Glutamatergic neuron (in vitro differentiated cells): ENCODE measurements around the gene CELF1. TPM values are rescaled to one million over a fixed set of nuclear protein-coding genes. Genes with fewer than 3 reads are reported as not detected.

Experiments
- DNase-seq: peaks from one replicate; pipeline ENCODE4 v3.0.0; 2022
- H3K27ac Mint-ChIP-seq: one replicate; pipeline ENCODE4 v1.8.0; 2020; ENCODE audit warnings: mild to moderate bottlenecking, mixed read lengths, inconsistent platforms; ENCODE audit not compliant: unreplicated experiment
- H3K27me3 Mint-ChIP-seq: one replicate; pipeline ENCODE4 v1.8.0; 2020; ENCODE audit warnings: mild to moderate bottlenecking, moderate library complexity, mixed read lengths, inconsistent platforms; ENCODE audit not compliant: unreplicated experiment
- H3K36me3 Mint-ChIP-seq: one replicate; pipeline ENCODE4 v1.8.0; 2020; ENCODE audit warnings: mild to moderate bottlenecking, mixed read lengths, inconsistent platforms; ENCODE audit not compliant: unreplicated experiment
- H3K4me1 Mint-ChIP-seq: one replicate; pipeline ENCODE4 v1.8.0; 2020; ENCODE audit warnings: mild to moderate bottlenecking, low read depth, mixed read lengths, inconsistent platforms; ENCODE audit not compliant: unreplicated experiment
- H3K4me3 Mint-ChIP-seq: one replicate; pipeline ENCODE4 v1.8.0; 2020; ENCODE audit warnings: mild to moderate bottlenecking, mixed read lengths, inconsistent platforms; ENCODE audit not compliant: unreplicated experiment
- H3K9me3 Mint-ChIP-seq: one replicate; pipeline ENCODE4 v1.8.0; 2020; ENCODE audit warnings: mild to moderate bottlenecking, moderate library complexity, mixed read lengths, inconsistent platforms; ENCODE audit not compliant: unreplicated experiment
- CTCF ChIP-seq: fragments of 200-600 bp; sonication (generic); IDR thresholded peaks from one replicate; pipeline ENCODE4 v1.5.0; 2021; ENCODE audit not compliant: partially characterized antibody, unreplicated experiment
- total RNA-seq: library from RNA; stranded (reverse); fragmentation: NEBNext Ultra II Directional; extraction: Animal tissue kit (Norgen Biotek cat#: 25700); gene quantifications from one replicate; pipeline ENCODE4 v1.2.1, GENCODE V29; 2021; ENCODE audit not compliant: unreplicated experiment

Gene CELF1
- total RNA-seq, 1 donor from 2014 or later = 261 TPM

- peaks cover 2% of the 10 kb centered on the region for H3K27me3 Mint-ChIP-seq
- no peak overlapping the region for H3K4me3 Mint-ChIP-seq
Measured at GRCh38 chr11:47539681-47540039, 13.3 kb downstream of the CELF1 start.

GRCh38 chr11:47538741-47539565 is 14.0 kb downstream of the CELF1 start:
- peaks cover 2% of the 10 kb centered on the region for H3K27me3 Mint-ChIP-seq
- no peak for DNase-seq
- H3K4me3 Mint-ChIP-seq = no peak overlapping the region
- peaks cover 18% of the 10 kb centered on the region for H3K4me1 Mint-ChIP-seq
- H3K9me3 Mint-ChIP-seq = peaks cover 1% of the 10 kb centered on the region
- TF ChIP-seq CTCF = no peak
- peak overlapping the region; percentile 21 for H3K27ac Mint-ChIP-seq
- no peaks in the 10 kb centered on the region for H3K36me3 Mint-ChIP-seq

More at GRCh38 chr11:47539681-47540039, 13.3 kb downstream of the CELF1 start:
- no peak for DNase-seq
- H3K4me1 Mint-ChIP-seq = peaks cover 20% of the 10 kb centered on the region
- no peak for TF ChIP-seq CTCF
- H3K27ac Mint-ChIP-seq = no peak overlapping the region
- H3K9me3 Mint-ChIP-seq = peaks cover 1% of the 10 kb centered on the region
- H3K36me3 Mint-ChIP-seq = no peaks in the 10 kb centered on the region

GRCh38 chr11:47536915-47537314 is 16.0 kb downstream of the CELF1 start:
- no peak overlapping the region for H3K27ac Mint-ChIP-seq
- H3K27me3 Mint-ChIP-seq = peaks cover 2% of the 10 kb centered on the region
- TF ChIP-seq CTCF = no peak
- H3K4me3 Mint-ChIP-seq = no peak overlapping the region
- no peaks in the 10 kb centered on the region for H3K36me3 Mint-ChIP-seq
- DNase-seq = no peak
- H3K9me3 Mint-ChIP-seq = peaks cover 1% of the 10 kb centered on the region
- H3K4me1 Mint-ChIP-seq = peaks cover 24% of the 10 kb centered on the region

- Mint-ChIP-seq H3K4me3 (peak overlapping the region; percentile 34), H3K36me3 (no peaks in the 10 kb centered on the region), H3K4me1 (peaks cover 26% of the 10 kb centered on the region), H3K9me3 (peaks cover under 1% of the 10 kb centered on the region), H3K27me3 (peaks cover 2% of the 10 kb centered on the region), H3K27ac (no peak overlapping the region)
- no peak for TF ChIP-seq CTCF
- DNase-seq = no peak
Measured at GRCh38 chr11:47534704-47535251, 18.2 kb downstream of the CELF1 start.

- no peak for TF ChIP-seq CTCF
- Mint-ChIP-seq H3K36me3 (no peaks in the 10 kb centered on the region), H3K4me1 (peaks cover 24% of the 10 kb centered on the region), H3K4me3 (no peak overlapping the region), H3K27ac (no peak overlapping the region), H3K27me3 (peaks cover 2% of the 10 kb centered on the region), H3K9me3 (peaks cover 3% of the 10 kb centered on the region)
- DNase-seq = no peak
Measured at GRCh38 chr11:47533690-47534151, 19.2 kb downstream of the CELF1 start.
